Inflammatory macrophage treated with lipopolysaccharide for 1 hour (primary cell): ENCODE data around the gene METTL9.
"Not testable (repeated sequence)": the region's sequence is repeated elsewhere in the genome, so short reads cannot be mapped to it uniquely, and the experiment has no call there.

Experiments
- DNase-seq, 2 donors: peaks; one replicate each; pipeline ENCODE4 v3.0.0-alpha.2; 2020 to 2022

The METTL9 gene

GRCh38 chr16:21599122-21600030 is at the start of gene METTL9:
Gene METTL9 (plus strand): TSS chr16:21599577. CDS start chr16:21599734, 157 bp downstream.
- peak; percentile 92 to 96 for DNase-seq

- DNase-seq = not testable (repeated sequence)
Observed at GRCh38 chr16:21549975-21550374, 49.4 kb upstream of the METTL9 start.

DNA sequence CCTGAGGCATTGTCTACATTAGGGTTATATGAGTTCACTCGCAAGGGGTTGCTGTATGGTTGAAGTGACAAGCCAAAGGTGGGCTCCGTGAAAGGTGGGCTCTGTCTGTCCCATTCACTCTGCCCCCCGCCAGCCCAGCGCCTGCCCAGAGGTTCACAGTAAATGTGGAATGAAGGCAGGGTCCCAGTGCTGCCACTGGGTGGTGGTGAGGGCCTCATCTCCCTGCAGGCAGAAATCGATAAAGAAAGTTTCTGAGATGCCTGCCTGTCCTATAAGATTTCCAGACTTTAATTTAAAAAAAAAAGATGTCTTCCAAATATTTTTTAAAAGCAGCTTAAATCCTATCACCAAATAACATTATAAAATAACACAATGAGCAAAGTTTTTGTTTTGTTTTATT is 48.9 kb upstream of the METTL9 start:
- DNase-seq = not testable (repeated sequence)

DNA sequence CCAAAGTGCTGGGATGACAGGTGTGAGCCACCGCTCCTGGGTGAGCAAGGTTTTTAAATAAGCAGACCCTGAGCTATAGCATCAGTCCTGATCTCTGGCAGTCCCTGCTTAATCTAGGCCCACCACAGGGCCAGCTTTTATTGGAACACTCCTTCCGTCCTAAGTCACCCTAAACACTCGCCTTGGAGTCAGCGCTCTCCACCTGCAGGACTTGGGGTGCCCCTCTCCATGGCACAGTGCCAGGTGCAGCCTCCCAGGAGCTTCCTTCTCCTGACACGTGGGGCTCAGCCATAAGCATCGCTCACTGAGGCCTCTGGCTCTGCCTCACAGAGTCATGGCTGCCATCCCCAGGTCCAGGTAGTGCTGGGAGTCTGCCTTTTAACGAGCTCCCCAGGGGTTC is 48.3 kb upstream of the METTL9 start:
- not testable (repeated sequence) for DNase-seq

DNA sequence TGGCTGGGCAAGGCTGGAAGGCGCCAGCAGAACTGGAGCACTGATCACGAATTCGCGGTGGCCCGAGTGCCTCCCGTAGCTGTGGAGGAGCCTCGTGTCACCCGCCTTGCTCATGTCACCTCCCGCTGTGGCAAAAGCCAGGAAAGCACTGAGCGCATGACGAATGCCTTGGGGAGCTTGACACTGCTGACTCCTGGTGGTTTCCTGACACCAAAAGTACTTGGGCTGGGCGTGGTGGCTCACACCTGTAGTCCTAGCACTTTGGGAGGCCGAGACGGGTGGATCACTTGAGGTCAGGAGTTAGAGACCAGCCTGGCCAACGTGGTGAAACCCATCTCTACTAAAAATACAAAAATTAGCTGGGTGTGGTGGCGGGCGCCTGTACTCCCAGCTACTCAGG is 47.8 kb upstream of the METTL9 start:
- DNase-seq = not testable (repeated sequence)

GRCh38 chr16:21553481-21554296 is 45.7 kb upstream of the METTL9 start:
- not testable (repeated sequence) for DNase-seq

DNA sequence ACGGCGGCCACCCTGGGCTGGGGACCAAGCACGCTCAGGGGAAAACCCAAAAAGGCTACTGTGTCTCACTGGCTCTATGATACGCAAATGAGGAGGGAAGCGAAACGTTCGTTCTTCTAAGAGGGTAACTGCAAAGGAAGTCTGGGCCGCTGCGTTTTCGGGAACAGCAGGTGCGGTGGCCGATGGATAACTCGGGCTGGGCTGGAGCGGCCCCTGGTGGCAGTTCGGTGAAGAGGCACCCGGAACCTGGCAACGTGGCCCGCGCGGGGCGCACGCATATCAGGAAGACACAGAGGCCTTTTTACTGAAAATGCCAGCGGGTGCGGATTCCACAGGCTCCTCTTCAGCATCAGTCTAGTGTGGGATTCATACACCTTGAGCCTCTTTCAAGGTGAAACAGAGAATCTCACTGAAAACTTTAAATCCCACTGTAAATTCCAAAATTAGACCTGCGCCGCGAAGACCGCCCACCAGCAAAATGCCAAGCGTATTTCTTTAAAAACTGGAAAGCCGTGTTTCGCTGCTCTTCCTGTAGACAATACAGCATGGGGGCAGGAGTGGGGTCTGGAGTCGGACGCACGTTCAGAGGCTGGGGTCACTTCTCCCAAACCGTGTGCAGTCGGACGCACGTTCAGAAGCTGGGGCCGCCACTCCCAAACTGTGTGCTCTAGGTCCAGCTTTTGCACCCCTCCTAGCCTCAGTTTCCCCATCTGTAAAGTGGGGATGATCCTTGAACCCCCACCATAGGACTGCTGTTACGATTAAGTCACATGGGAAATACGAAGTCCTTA is 44.4 kb upstream of the METTL9 start:
- peak; percentile 70 to 95 for DNase-seq

DNA sequence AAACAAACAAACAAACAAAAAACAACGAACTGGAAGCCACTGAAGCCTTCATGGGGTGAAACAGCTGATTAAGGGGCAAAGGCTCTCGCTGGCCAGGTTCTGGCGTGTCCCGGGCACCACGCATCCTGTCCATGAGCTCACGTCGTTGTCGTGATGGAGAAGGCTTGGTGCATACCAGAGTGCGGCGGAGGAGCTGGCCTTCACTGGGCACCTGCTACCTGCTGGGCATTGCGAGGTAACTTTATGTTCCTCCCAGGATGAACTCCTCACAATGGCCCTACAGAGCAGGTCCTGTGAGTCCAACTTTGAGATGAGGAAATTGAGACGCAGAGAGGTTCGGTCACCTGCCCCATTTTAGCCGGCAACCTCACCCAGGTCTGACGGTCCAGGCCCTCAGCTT is 43.8 kb upstream of the METTL9 start:
- DNase-seq = not testable (repeated sequence)

DNA sequence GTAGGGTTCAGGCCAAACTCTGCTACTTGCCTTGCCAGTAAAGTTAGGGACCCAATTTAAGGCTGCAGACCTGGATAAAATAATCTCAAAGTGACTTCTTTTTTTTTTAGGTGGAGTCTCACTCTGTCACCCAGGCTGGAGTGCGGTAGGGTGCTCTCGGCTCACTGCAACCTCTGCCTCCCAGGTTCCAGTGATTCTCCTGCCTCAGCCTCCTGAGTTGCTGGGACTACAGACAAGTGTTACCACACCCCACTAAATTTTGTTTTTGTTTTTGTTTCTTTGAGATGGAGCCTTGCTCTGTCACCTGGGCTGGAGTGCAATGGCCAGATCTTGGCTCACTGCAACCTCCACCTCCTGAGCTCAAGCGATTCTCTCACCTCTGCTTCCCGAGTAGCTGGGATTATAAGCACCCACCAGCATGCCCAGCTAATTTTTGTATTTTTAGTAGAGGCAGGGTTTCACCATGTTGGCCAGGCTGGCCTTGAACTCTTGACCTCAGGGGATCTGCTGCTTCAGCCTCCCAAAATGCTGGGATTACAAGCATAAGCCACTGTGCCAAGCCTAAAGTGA is 43.3 kb upstream of the METTL9 start:
- DNase-seq = not testable (repeated sequence)

GRCh38 chr16:21556651-21557241 is 42.6 kb upstream of the METTL9 start:
- DNase-seq = not testable (repeated sequence)

- DNase-seq = no peak
Observed at GRCh38 chr16:21560462-21560861, 38.9 kb upstream of the METTL9 start.

DNA sequence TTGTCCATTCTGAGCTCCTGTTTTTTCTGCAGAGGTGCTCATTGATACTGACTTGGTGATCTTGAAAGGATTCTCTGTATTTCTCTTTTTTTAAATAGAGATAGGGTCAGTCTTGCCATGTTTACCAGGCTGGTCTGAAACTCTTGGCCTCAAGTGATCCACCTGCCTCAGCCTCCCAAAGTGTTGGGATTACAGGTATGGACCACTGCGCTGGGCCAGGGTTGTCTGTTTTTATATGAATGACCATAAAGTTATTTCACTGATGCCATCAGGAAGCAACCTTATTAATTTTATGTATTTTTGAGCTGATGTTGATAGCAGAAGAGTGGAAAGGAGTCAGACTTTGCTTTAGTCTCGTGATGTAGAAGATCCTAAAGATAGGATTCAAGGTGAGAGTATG is 35.7 kb upstream of the METTL9 start:
- no peak for DNase-seq

GRCh38 chr16:21564367-21564766 is 35.0 kb upstream of the METTL9 start:
- not testable (repeated sequence) for DNase-seq

DNA sequence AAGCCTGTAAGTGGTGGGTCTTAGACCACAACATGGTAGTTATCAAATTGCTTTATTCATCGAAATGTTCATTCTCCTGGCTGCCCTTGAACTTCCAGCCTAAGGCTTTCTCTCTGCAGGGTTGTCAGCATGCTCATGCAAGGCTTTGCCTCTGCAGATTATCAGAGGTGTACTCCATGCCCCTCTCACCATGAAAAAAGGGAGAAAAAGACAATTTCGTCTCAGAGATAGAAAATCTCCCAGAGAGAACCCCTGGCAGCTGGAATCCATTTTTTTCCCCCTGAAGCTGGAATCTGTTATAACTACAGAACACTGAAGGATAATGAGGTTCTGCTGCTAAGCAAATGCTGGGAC is 33.9 kb upstream of the METTL9 start:
- DNase-seq = no peak

DNA sequence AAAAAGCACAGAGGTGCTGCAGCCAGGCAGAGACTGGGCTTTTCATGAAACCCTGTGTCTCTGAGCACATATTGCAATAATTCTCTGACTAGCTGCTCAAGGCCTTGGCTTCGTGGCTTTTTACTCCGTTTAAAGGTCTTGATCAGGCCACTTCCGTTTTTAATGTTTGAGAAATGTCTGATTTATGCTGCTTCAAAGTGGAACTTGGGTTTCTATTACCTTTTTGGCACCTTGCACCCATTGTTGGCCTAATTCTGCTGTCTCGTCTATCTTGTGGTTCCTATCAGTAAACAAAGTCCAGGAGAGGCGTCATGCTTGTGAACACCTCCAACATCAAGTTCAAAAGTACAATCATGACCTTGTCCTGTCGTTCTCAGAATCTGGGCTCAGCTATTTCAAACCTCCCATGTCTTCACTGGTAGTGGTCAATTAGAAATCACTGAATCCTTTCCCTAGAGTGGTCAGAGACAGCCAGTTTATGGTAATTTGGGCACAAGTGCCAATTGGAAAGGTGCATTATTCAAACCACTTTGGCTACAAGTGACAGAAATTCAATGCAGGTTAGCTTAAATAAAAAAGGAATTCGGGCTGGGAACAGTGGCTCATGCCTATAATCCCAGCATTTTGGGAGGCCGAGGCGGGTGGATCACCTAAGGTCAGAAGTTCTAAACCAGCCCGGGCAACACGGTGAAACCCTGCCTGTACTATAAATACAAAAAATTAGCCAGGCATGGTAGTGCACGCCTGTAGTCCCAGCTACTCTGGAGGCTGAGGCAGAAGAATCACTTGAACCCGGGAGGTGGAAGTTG is 33.3 kb upstream of the METTL9 start:
- peak; percentile 41 to 51 for DNase-seq

- no peak for DNase-seq
Observed at GRCh38 chr16:21566891-21567414, 32.4 kb upstream of the METTL9 start.

DNA sequence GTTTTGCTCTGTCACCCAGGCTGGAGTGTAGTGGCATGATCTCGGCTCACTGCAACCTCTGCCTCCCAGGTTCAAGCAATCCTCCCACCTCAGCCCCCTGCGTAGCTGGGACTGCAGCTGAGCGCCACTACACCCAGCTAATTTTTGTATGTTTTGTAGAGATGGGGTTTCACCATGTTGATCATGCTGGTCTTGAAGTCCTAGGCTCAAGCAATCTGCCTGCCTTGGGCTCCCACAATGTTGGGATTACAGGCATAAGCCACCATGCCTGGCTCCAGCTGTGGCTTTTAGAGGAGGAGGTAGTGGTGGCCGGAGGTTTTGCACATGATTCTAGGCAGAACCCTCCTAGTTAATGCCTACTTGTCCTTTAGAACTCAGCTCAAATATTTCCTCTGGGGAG is 31.9 kb upstream of the METTL9 start:
- DNase-seq = not testable (repeated sequence)

DNA sequence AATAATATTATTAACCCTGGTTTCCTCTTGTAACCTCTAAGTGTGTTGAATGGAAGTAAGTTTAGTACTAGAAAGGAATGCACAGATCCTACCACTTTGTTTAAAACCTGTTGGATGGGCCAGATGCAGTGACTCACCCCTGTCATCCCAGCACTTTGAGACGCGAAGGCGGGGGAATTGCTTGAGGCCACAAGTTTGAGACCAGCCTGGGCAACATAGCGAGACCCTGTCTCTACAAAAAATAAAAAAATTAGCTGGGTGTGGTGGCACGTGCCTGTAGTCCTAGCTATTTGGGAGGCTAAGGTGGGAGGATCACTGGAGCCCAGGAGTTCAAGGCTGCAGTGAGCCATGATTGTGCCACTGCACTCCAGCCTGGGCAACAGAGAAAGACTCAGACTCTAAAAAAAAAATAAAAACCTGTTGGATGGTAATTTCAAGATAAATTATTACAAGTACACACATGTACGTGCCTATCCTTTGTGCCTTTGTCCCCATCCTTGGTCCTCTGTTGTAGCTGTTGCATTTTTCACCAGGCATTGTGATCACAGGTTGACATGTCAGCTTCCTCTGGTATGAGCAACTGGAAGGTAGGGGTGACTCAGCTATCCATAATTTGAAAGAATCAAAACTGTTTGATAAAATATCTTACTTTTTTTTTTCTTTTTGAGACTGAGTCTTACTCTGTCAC is 30.7 kb upstream of the METTL9 start:
- no peak for DNase-seq

DNA sequence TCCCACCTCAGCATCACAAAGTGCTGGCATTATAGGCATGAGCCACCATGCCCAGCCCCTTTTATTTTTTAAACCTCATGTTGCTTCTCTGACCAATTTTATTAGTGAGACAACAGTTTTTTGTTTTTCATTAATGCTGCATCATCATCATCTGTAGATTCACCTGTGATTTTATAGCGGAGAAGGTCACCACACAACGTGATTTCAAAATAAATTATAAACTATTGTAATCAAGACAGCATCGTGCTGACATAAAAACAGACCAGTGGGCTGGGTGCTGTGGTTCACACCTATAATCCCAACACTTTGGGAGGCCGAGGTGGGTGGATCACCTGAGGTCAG is 28.7 kb upstream of the METTL9 start:
- DNase-seq = no peak

- DNase-seq = not testable (repeated sequence)
Observed at GRCh38 chr16:21573506-21573905, 25.9 kb upstream of the METTL9 start.

DNA sequence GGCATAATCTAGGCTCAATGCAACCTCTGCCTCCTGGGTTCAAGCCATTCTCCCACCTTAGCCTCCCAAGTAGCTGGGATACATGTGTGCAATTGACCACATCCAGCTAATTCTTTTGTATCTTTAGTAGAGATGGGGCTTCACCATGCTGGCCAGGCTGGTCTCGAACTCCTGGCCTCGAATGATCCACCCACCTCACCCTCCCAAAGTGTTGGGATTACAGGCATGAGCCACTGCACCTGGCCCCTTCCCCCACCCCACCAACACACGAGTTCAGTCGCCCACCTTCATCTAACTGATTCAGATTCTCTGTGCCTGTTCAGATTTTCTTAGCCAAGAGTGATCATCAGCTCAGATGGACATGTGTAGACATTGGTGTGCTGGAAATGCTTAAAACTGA is 25.0 kb upstream of the METTL9 start:
- no peak for DNase-seq
